ENCODE data around the gene PLCB4. TPM values are rescaled to one million over a fixed set of nuclear protein-coding genes. Genes with fewer than 3 reads are reported as not detected.

PLCB4 gene
- polyA plus RNA-seq, 1 donor (not counting 4 experiments of a cell fraction or from before 2014, with no cell fraction given), result 4.1 TPM

GRCh38 chr20:9495701-9496100 is 426.8 kb downstream of the PLCB4 start:
- no peaks in the 10 kb centered on the region for H3K9me1 ChIP-seq (ENCODE audit: control insufficient read depth, extremely low read depth, insufficient read depth, low read length)
- no peak for TF ChIP-seq EZH2 (IDR thresholded peaks at IDR 0.05; ENCODE audit: low read length)
- TF ChIP-seq CTCF (optimal IDR thresholded peaks at IDR 0.05 in 1 of 3, IDR thresholded peaks at IDR 0.05 in 1 of 3, conservative IDR thresholded peaks at IDR 0.05 in 1 of 3; ENCODE audit: extremely low read depth in 1 of 3, insufficient read depth in 2 of 3, low read length in 3 of 3), result no peak
- H3K4me3 ChIP-seq (ENCODE audit: control insufficient read depth in 2 of 3, extremely low read depth in 1 of 3, insufficient read depth in 2 of 3, low read depth in 1 of 3, low read length in 3 of 3), result no peak overlapping the region
- H3K79me2 ChIP-seq (ENCODE audit: control insufficient read depth, insufficient read depth, low read length), result no peaks in the 10 kb centered on the region
- no peak overlapping the region for H2AFZ ChIP-seq (ENCODE audit: control insufficient read depth, low read length)
- no peaks in the 10 kb centered on the region for H4K20me1 ChIP-seq (ENCODE audit: control insufficient read depth, extremely low read depth, insufficient read depth, low read length)
- no peaks in the 10 kb centered on the region for H3K9me3 ChIP-seq (ENCODE audit: control insufficient read depth, low read depth, low read length)
- no peaks in the 10 kb centered on the region for H3K4me1 ChIP-seq (ENCODE audit: control insufficient read depth, extremely low read depth, insufficient read depth, low read length)
- H3K9ac ChIP-seq (ENCODE audit: control insufficient read depth, extremely low read depth, insufficient read depth, low read length), result no peak overlapping the region
- FAIRE-seq (no peak), DNase-seq (ENCODE audit: low read depth, low spot score) (no peak)
- H3K4me2 ChIP-seq (ENCODE audit: control insufficient read depth, extremely low read depth, insufficient read depth, low read depth, low read length), result no peak overlapping the region
- H3K36me3 ChIP-seq (ENCODE audit: control insufficient read depth in 2 of 2, extremely low read depth in 1 of 2, insufficient read depth in 2 of 2, low read length in 2 of 2), result no peaks in the 10 kb centered on the region
- H3K27ac ChIP-seq (ENCODE audit: control insufficient read depth, insufficient read depth, low read length), result no peak overlapping the region
- no peaks in the 10 kb centered on the region for H3K27me3 ChIP-seq (ENCODE audit: control insufficient read depth, extremely low read depth, insufficient read depth, low read length)
- dilution Hi-C loops (cut with MboI; ENCODE audit: extremely low pct_ligation_motif_present, low sequenced_read_pairs), result no loop called here

GRCh38 chr20:9496155-9496554 is 427.3 kb downstream of the PLCB4 start:
- H3K27me3 ChIP-seq (ENCODE audit: control insufficient read depth, extremely low read depth, insufficient read depth, low read length), result no peaks in the 10 kb centered on the region
- no peaks in the 10 kb centered on the region for H3K9me1 ChIP-seq (ENCODE audit: control insufficient read depth, extremely low read depth, insufficient read depth, low read length)
- H3K9ac ChIP-seq (ENCODE audit: control insufficient read depth, extremely low read depth, insufficient read depth, low read length), result no peak overlapping the region
- H3K9me3 ChIP-seq (ENCODE audit: control insufficient read depth, low read depth, low read length), result no peaks in the 10 kb centered on the region
- H2AFZ ChIP-seq (ENCODE audit: control insufficient read depth, low read length), result no peak overlapping the region
- dilution Hi-C loops (cut with MboI; ENCODE audit: extremely low pct_ligation_motif_present, low sequenced_read_pairs), result no loop called here
- H3K27ac ChIP-seq (ENCODE audit: control insufficient read depth, insufficient read depth, low read length), result no peak overlapping the region
- H3K36me3 ChIP-seq (ENCODE audit: control insufficient read depth in 2 of 2, extremely low read depth in 1 of 2, insufficient read depth in 2 of 2, low read length in 2 of 2), result no peaks in the 10 kb centered on the region
- FAIRE-seq, result no peak
- H3K79me2 ChIP-seq (ENCODE audit: control insufficient read depth, insufficient read depth, low read length), result no peaks in the 10 kb centered on the region
- no peak for TF ChIP-seq CTCF (optimal IDR thresholded peaks at IDR 0.05 in 1 of 3, IDR thresholded peaks at IDR 0.05 in 1 of 3, conservative IDR thresholded peaks at IDR 0.05 in 1 of 3; ENCODE audit: extremely low read depth in 1 of 3, insufficient read depth in 2 of 3, low read length in 3 of 3)
- H3K4me1 ChIP-seq (ENCODE audit: control insufficient read depth, extremely low read depth, insufficient read depth, low read length), result no peaks in the 10 kb centered on the region
- H4K20me1 ChIP-seq (ENCODE audit: control insufficient read depth, extremely low read depth, insufficient read depth, low read length), result no peaks in the 10 kb centered on the region
- no peak for DNase-seq (ENCODE audit: low read depth, low spot score)
- H3K4me3 ChIP-seq (ENCODE audit: control insufficient read depth in 2 of 3, extremely low read depth in 1 of 3, insufficient read depth in 2 of 3, low read depth in 1 of 3, low read length in 3 of 3), result no peak overlapping the region
- H3K4me2 ChIP-seq (ENCODE audit: control insufficient read depth, extremely low read depth, insufficient read depth, low read depth, low read length), result no peak overlapping the region
